Loucy (cell line): ENCODE results near the gene AGT.

Source experiments
- H2AFZ ChIP-seq: fragments of 200-600 bp; sonication (generic); 2 replicates; pipeline ENCODE4 v1.6.0; 2016; ENCODE audit warnings: antibody characterized with exemption, mild to moderate bottlenecking, low read length, moderate library complexity
- H3F3A ChIP-seq: fragments of 200-600 bp; 2 replicates; pipeline ENCODE4 v1.6.0; 2016; ENCODE audit warnings: antibody characterized with exemption, low read depth, mild to moderate bottlenecking
- H3K27me3 ChIP-seq: fragments of 200-600 bp; sonication (generic); 2 replicates; pipeline ENCODE4 v1.6.1; 2014; ENCODE audit warnings: low read length, mild to moderate bottlenecking; ENCODE audit not compliant: insufficient read depth, poor library complexity, severe bottlenecking
- H3K36me3 ChIP-seq: fragments of 200-600 bp; sonication (generic); 2 replicates; pipeline ENCODE4 v1.6.1; 2016; ENCODE audit warnings: low read length; ENCODE audit not compliant: insufficient read depth
- H3K4me1 ChIP-seq: fragments of 200-600 bp; sonication (generic); 2 replicates; pipeline ENCODE4 v1.5.1; 2014; ENCODE audit warnings: low read length, mild to moderate bottlenecking; ENCODE audit not compliant: insufficient read depth, poor library complexity, severe bottlenecking
- H3K4me2 ChIP-seq: fragments of 200-600 bp; sonication (generic); 2 replicates; pipeline ENCODE4 v1.6.0; 2014; ENCODE audit warnings: antibody characterized with exemption, low read length, low read depth, mild to moderate bottlenecking; ENCODE audit not compliant: poor library complexity, severe bottlenecking
- H3K4me3 ChIP-seq: fragments of 200-600 bp; sonication (generic); 2 replicates; pipeline ENCODE4 v1.5.1; 2014; ENCODE audit warnings: low read length, mild to moderate bottlenecking, mixed read lengths; ENCODE audit not compliant: poor library complexity, severe bottlenecking
- H3K79me2 ChIP-seq: fragments of 200-600 bp; sonication (generic); 2 replicates; pipeline ENCODE4 v1.6.1; 2014; ENCODE audit warnings: low read length; ENCODE audit not compliant: insufficient read depth
- H3K9ac ChIP-seq: fragments of 200-600 bp; sonication (generic); 2 replicates; pipeline ENCODE4 v1.6.0; 2014; ENCODE audit warnings: mild to moderate bottlenecking, low read depth, low read length, moderate library complexity; ENCODE audit not compliant: poor library complexity, severe bottlenecking
- H3K9me2 ChIP-seq: fragments of 200-600 bp; sonication (generic); replicated peaks from 2 replicates; pipeline ENCODE4 v1.6.1; 2016; ENCODE audit warnings: low read depth, low read length, mixed read lengths
- H3K9me3 ChIP-seq: fragments of 200-600 bp; sonication (generic); 2 replicates; pipeline ENCODE4 v1.6.1; 2014; ENCODE audit warnings: mild to moderate bottlenecking, antibody characterized with exemption, low read length, low read depth; ENCODE audit not compliant: insufficient read depth
- H4K20me1 ChIP-seq: fragments of 200-600 bp; sonication (generic); 2 replicates; pipeline ENCODE4 v1.6.0; 2014; ENCODE audit warnings: antibody characterized with exemption, low read length, mild to moderate bottlenecking; ENCODE audit not compliant: insufficient read depth, poor library complexity, severe bottlenecking
- CTCF ChIP-seq: fragments of 200-600 bp; sonication (generic); conservative IDR thresholded peaks from 2 replicates; pipeline ENCODE4 v1.5.1; 2014; ENCODE audit warnings: mild to moderate bottlenecking, antibody characterized with exemption, low read length
- EZH2phosphoT487 ChIP-seq: fragments of 200-600 bp; IDR thresholded peaks from 2 replicates; pipeline ENCODE4 v1.6.1; 2018; ENCODE audit warnings: antibody characterized with exemption, mild to moderate bottlenecking, moderate library complexity, borderline replicate concordance

The AGT gene

GRCh38 chr1:230696722-230697437, 17.0 kb downstream of the AGT start:
- peaks cover 25% of the 10 kb centered on the region; the same call in 1 of the 2 replicates for H3K36me3 ChIP-seq
- no peak overlapping the region for H3K4me2 ChIP-seq
- H3K4me1 ChIP-seq: peaks cover 9% of the 10 kb centered on the region
- H3K9ac ChIP-seq: no peak overlapping the region
- H3K9me2 ChIP-seq: no peaks in the 10 kb centered on the region
- no peak overlapping the region for H2AFZ ChIP-seq
- no peaks in the 10 kb centered on the region for H3K27me3 ChIP-seq
- H4K20me1 ChIP-seq: no peaks in the 10 kb centered on the region
- no peaks in the 10 kb centered on the region for H3K79me2 ChIP-seq
- H3K4me3 ChIP-seq: no peak overlapping the region
- no peaks in the 10 kb centered on the region for H3K9me3 ChIP-seq
- no peak for TF ChIP-seq CTCF
- no peak for TF ChIP-seq EZH2phosphoT487
- no peaks in the 10 kb centered on the region for H3F3A ChIP-seq

GRCh38 chr1:230696218-230696617, 17.7 kb downstream of the AGT start:
- H4K20me1 ChIP-seq: no peaks in the 10 kb centered on the region
- H3K36me3 ChIP-seq: peaks cover 32% of the 10 kb centered on the region; the same call in 1 of the 2 replicates
- H3K27me3 ChIP-seq: no peaks in the 10 kb centered on the region
- H3K9me2 ChIP-seq: no peaks in the 10 kb centered on the region
- no peak overlapping the region for H3K4me2 ChIP-seq
- no peaks in the 10 kb centered on the region for H3K9me3 ChIP-seq
- no peaks in the 10 kb centered on the region for H3K79me2 ChIP-seq
- TF ChIP-seq EZH2phosphoT487 (no peak), CTCF (no peak)
- H3K9ac ChIP-seq: no peak overlapping the region
- no peak overlapping the region for H2AFZ ChIP-seq
- H3F3A ChIP-seq: no peaks in the 10 kb centered on the region
- H3K4me3 ChIP-seq: no peak overlapping the region
- H3K4me1 ChIP-seq: peaks cover 9% of the 10 kb centered on the region

GRCh38 chr1:230694991-230695390, 18.9 kb downstream of the AGT start:
- Histone ChIP-seq H4K20me1 (no peaks in the 10 kb centered on the region), H3K4me2 (no peak overlapping the region), H3K27me3 (no peaks in the 10 kb centered on the region), H3K9me2 (no peaks in the 10 kb centered on the region), H3K4me3 (no peak overlapping the region), H3K9ac (no peak overlapping the region), H2AFZ (no peak overlapping the region), H3K4me1 (peaks cover 9% of the 10 kb centered on the region), H3F3A (no peaks in the 10 kb centered on the region), H3K36me3 (peaks cover 43% of the 10 kb centered on the region; the same call in 1 of the 2 replicates), H3K9me3 (no peaks in the 10 kb centered on the region), H3K79me2 (no peaks in the 10 kb centered on the region)
- TF ChIP-seq EZH2phosphoT487 (no peak), CTCF (no peak)
